Activated CD8-positive, alpha-beta T cell treated with anti-CD3 and anti-CD28 coated beads for 36 hours (primary cell): ENCODE results near the gene CSRNP3. TPM values are rescaled to one million over a fixed set of nuclear protein-coding genes. Genes with fewer than 3 reads are reported as not detected.

ENCODE experiments used
- ATAC-seq: fragments of 200-7000 bp; cut with Tn5 transposase; one replicate; pipeline ENCODE4 v1.10.0; 2021; ENCODE audit warnings: mild to moderate bottlenecking, moderate library complexity
- CTCF ChIA-PET: fragments of 350-600 bp; sonication (Branson Sonifier 250); formaldehyde crosslinking; loops from one replicate; lab custom pipeline; 2021; ENCODE audit warnings: antibody characterized with exemption; lab: Charles Lee
- POLR2A ChIA-PET: fragments of 350-600 bp; sonication (Branson Sonifier 250); formaldehyde crosslinking; loops from one replicate; lab custom pipeline; 2021; ENCODE audit warnings: antibody characterized with exemption; lab: Charles Lee
- DNase-seq: peaks from one replicate; pipeline ENCODE4 v3.0.0-alpha.2; 2020
- H3K27ac Mint-ChIP-seq: one replicate; pipeline ENCODE4 v1.8.0; 2021; ENCODE audit warnings: mild to moderate bottlenecking, mixed read lengths
- H3K27me3 Mint-ChIP-seq: one replicate; pipeline ENCODE4 v1.8.0; 2021; ENCODE audit warnings: mixed read lengths
- H3K36me3 Mint-ChIP-seq: one replicate; pipeline ENCODE4 v1.8.0; 2021; ENCODE audit warnings: low read depth, mixed read lengths
- H3K4me1 Mint-ChIP-seq: one replicate; pipeline ENCODE4 v1.8.0; 2021; ENCODE audit warnings: low read depth, mixed read lengths
- H3K4me3 Mint-ChIP-seq: one replicate; pipeline ENCODE4 v1.8.0; 2021; ENCODE audit warnings: mild to moderate bottlenecking, moderate library complexity, mixed read lengths
- H3K9me3 Mint-ChIP-seq: one replicate; pipeline ENCODE4 v1.8.0; 2021; ENCODE audit warnings: mixed read lengths
- CTCF ChIP-seq: fragments of 200-600 bp; IDR thresholded peaks from one replicate; pipeline ENCODE4 v1.8.0; 2022; ENCODE audit warnings: antibody characterized with exemption, mild to moderate bottlenecking
- intact Hi-C: fragments of 100-400 bp; cut with micrococcal nuclease; formaldehyde crosslinking; loops from one replicate; pipeline ENCODE4 v1.10.0; 2022
- total RNA-seq, 2 experiments: library from RNA; stranded (reverse); gene quantifications; one replicate each; pipeline ENCODE4 v1.2.3, GENCODE V29; 2021

CSRNP3 gene
- total RNA-seq, 2 experiments from 2014 or later: not detected

GRCh38 chr2:165632594-165632993 lies 163.1 kb downstream of the CSRNP3 start:
- POLR2A ChIA-PET: no interaction called here
- H3K4me1 Mint-ChIP-seq: peaks cover 2% of the 10 kb centered on the region
- intact Hi-C loops: no loop called here
- no peaks in the 10 kb centered on the region for H3K36me3 Mint-ChIP-seq
- CTCF ChIA-PET: no interaction called here
- ATAC-seq: no peak
- no peaks in the 10 kb centered on the region for H3K9me3 Mint-ChIP-seq
- H3K27ac Mint-ChIP-seq: no peak overlapping the region
- DNase-seq: no peak
- TF ChIP-seq CTCF: no peak
- H3K27me3 Mint-ChIP-seq: peaks cover 1% of the 10 kb centered on the region
- no peak overlapping the region for H3K4me3 Mint-ChIP-seq

GRCh38 chr2:165633431-165633830 lies 163.9 kb downstream of the CSRNP3 start:
- Mint-ChIP-seq H3K27ac (no peak overlapping the region), H3K9me3 (no peaks in the 10 kb centered on the region), H3K4me3 (no peak overlapping the region), H3K27me3 (no peaks in the 10 kb centered on the region), H3K36me3 (no peaks in the 10 kb centered on the region), H3K4me1 (peaks cover 2% of the 10 kb centered on the region)
- no peak for ATAC-seq
- DNase-seq: no peak
- no peak for TF ChIP-seq CTCF
- intact Hi-C loops: no loop called here
- ChIA-PET CTCF (no interaction called here), POLR2A (no interaction called here)

GRCh38 chr2:165634282-165634681 lies 164.8 kb downstream of the CSRNP3 start:
- intact Hi-C loops: no loop called here
- ChIA-PET POLR2A (no interaction called here), CTCF (no interaction called here)
- H3K36me3 Mint-ChIP-seq: no peaks in the 10 kb centered on the region
- ATAC-seq (no peak), DNase-seq (no peak)
- no peak overlapping the region for H3K27ac Mint-ChIP-seq
- no peak for TF ChIP-seq CTCF
- no peaks in the 10 kb centered on the region for H3K9me3 Mint-ChIP-seq
- no peak overlapping the region for H3K4me3 Mint-ChIP-seq
- no peaks in the 10 kb centered on the region for H3K27me3 Mint-ChIP-seq
- peaks cover 2% of the 10 kb centered on the region for H3K4me1 Mint-ChIP-seq

- Mint-ChIP-seq H3K4me1 (peaks cover 2% of the 10 kb centered on the region), H3K4me3 (no peak overlapping the region), H3K27ac (no peak overlapping the region), H3K36me3 (no peaks in the 10 kb centered on the region), H3K9me3 (no peaks in the 10 kb centered on the region), H3K27me3 (no peaks in the 10 kb centered on the region)
- ChIA-PET POLR2A (no interaction called here), CTCF (no interaction called here)
- no peak for ATAC-seq
- TF ChIP-seq CTCF: no peak
- intact Hi-C loops: no loop called here
- no peak for DNase-seq
These were observed 165.4 kb downstream of the CSRNP3 start for GRCh38 chr2:165634855-165635254.

- intact Hi-C loops: no loop called here
- Mint-ChIP-seq H3K4me3 (no peak overlapping the region), H3K27ac (no peak overlapping the region), H3K4me1 (no peaks in the 10 kb centered on the region), H3K27me3 (no peaks in the 10 kb centered on the region), H3K36me3 (no peaks in the 10 kb centered on the region), H3K9me3 (no peaks in the 10 kb centered on the region)
- no peak for DNase-seq
- CTCF ChIA-PET: no interaction called here
- no peak for TF ChIP-seq CTCF
- ATAC-seq: no peak
- POLR2A ChIA-PET: no interaction called here
These were observed 166.0 kb downstream of the CSRNP3 start for GRCh38 chr2:165635532-165635931.
